Fibroblast of the conjunctiva (primary cell): ENCODE data around the gene CIDEA.
"Not testable (repeated sequence)": the region's sequence is repeated elsewhere in the genome, so short reads cannot be mapped to it uniquely, and the experiment has no call there.

Source experiments
- DNase-seq: peaks from one replicate; pipeline ENCODE4 v3.0.0-alpha.2; 2010; ENCODE audit warnings: low read depth

Gene CIDEA

GRCh38 chr18:12239431-12239830 is 14.7 kb upstream of the CIDEA start:
- no peak for DNase-seq

DNA sequence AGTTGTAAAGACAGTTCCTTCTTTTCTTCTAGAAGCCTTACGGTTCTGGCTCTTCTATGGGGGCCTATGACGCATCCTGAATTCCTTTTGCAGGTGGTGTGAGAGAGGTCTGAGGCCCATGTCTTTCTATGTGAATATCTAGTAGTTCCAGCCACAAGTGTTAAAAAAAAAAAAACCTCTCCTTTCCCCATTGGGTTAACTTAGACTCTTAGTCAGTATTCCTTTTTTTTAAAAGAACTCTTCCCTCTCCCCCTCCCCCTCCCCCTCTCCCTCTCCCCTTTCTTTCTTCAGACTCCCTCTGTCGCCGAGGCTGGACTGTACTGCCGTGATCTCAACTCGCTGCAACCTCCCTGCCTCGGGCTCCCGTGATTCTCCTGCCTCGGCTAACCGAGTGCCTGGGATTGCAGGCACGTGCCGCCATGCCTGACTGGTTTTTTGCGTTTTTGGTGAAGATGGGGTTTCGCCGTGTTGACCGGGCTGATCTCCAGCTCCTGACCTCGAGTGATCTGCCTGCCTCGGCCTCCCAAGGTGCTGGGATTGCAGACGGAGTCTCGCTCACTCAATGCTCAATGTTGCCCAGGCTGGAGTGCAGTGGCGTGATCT is 11.4 kb upstream of the CIDEA start:
- DNase-seq: no peak

GRCh38 chr18:12243272-12243671 is 10.9 kb upstream of the CIDEA start:
- not testable (repeated sequence) for DNase-seq

DNA sequence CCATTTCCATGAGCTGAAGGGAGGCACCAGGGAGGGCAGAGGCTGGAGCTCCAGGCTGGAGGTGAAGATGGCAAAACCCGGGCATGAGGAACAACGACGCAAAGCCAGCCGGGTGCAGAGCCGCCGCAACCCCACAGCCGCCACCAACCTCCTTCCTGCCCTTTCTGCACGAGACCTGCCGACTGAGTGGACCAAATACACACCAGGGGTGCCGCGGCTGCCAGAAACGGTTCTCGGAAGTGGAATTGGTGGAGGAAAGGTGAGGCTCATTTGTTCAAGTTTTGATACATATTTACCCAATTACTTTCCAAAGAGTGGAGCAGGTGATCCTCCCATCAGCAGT is 8.4 kb upstream of the CIDEA start:
- DNase-seq: no peak

- no peak for DNase-seq
Measured at GRCh38 chr18:12246849-12247808, 7.0 kb upstream of the CIDEA start.

GRCh38 chr18:12247946-12248345 is 6.2 kb upstream of the CIDEA start:
- DNase-seq: no peak

GRCh38 chr18:12248926-12249720 is 5.0 kb upstream of the CIDEA start:
- DNase-seq: no peak

GRCh38 chr18:12251311-12251710 is 2.9 kb upstream of the CIDEA start:
- DNase-seq: no peak

DNA sequence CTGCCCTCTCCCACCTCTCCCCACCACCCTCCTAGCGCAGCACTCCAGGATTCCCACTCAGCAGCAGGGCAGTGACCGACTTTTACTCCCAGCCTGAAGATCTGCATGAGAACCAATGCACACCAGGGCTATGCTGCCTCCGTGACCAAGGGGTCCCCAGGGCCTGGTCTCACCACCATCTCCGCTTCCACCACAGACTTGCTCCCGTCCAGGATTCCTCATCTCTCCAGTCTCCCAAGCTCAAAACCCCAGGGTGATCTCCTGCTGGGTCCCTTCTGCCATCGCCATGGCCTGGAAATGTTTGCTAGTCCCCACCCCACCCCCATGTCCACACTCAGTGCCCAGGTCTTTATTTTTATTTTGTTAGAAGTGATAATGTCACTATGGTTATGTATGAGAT is 2.1 kb upstream of the CIDEA start:
- no peak for DNase-seq

- no peak for DNase-seq
Measured at GRCh38 chr18:12253027-12253426, 1.1 kb upstream of the CIDEA start.

DNA sequence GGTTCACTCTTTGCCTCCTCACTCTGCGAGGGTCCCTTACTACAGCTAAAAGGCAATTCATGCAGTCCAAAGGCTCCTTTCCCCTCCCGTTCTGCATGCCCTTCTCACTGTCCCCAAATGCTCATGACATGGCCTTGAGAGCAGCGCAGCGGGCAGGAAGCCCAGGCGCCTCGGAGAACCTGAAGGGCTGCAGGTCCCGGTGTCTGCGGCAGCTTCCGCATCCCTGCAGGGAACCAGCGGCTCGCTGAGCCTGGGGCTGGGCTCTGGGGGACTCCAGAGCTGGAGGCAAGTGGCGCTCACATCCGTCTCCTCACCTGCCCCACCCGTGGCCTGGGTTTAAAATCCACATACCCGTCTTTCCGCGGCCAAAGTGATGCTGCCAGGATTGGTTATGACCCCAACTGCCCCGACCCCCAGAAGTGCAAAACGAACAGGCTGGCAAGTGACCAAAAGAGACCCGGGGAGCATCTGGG is 462 bp upstream of the CIDEA start:
- no peak for DNase-seq

DNA sequence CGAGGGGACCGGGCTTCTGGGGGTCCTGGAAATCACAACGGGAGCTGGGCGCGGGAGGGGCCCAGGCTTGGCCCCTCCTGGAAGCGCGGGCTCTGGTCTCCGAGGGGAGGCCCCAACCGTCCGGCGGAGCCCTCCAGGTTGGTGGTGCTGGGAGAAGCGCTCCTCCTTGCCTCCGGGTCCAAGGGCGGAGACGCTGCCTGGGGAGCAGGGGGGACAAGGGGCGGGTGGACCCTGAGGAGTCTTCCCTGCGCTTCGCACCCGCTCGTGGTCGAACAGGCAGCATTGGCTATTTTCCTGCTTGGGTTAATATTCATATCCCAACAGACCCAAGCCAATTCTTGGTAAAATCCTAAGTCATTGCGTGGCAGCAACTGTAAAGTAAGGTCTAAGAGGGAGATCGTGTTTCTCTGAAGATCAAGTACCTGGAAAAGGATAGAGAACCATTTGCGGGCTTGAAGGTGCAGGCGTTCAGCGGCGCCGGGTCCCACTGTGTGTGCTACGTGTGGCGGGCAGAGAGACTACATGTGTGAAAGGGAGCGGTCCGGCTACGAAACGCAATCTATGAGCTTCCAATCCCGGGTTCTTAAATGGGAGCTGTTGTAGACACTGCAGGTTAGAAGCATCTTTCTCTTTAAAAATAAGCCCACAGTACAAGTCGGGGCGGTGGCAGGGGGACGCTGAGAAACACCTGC is 805 bp downstream of the CIDEA start:
- DNase-seq: no peak

DNA sequence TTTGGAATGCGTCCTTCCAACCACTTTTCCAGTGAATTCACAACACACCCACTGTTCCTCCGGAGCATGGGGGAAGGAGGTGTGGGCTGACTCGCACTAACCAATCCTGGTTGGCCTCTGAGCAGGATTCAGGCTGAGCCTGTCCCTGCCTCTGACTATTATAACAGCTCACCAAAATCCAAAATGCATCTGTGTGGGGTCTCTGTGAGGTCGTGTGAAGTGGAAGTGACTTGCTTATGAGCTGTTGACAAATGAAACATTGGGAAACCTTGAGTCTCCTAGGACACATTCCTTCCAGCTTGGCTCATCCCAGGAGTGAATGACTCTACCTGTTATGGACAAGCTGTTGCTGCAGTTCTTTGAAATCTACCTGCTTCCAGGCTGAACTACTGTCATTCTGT is 1.5 kb downstream of the CIDEA start:
- DNase-seq: no peak

- no peak for DNase-seq
Measured at GRCh38 chr18:12256951-12257350, 2.8 kb downstream of the CIDEA start.

- DNase-seq: no peak
Measured at GRCh38 chr18:12257996-12258718, 4.0 kb downstream of the CIDEA start.

DNA sequence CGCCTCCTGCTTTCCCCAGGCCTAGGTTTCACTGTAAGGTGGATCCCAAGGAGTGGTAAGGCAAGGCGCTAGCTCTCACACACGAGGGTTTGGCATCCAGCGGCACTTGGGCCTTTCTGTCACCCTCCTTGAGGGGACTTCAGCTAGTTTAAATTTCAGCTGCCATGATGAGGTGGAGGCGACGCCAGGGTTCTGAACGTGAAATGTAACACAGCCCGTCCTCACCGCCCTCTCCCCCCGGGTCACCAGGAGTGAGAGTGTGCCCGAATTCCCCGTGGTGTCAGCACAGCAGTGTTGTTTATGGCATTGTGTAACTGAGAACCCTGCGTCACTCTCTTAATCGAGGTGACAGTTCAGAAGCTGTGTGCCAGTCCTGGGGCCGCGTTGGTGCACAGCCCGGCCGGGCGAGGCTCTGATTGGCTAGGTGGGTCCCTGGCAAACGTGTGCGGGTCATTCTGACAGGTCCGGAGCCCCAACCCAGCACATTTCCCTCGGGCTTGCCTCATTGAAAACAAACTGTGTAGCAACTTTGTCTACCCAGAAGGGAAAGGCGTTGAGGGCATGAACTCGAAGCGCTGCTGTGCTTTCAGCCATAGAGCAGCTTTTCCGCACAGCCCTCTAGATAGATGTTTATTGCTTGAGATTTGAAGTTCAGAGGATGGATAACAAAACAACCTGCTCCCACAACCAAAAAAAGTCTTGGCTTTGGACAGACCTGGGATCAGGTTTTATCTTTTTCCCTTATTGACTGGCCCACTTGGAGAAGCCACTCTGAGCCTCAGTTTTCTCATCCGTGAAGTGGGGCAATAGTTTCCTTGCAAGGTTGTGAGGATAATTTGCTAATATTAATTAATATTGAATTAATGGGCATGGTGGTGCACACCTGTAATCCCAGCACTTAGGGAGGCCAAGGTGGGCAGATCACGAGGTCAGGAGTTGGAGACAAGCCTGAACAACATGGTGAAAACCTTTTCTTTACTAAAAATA is 4.9 kb downstream of the CIDEA start:
- DNase-seq: no peak

DNA sequence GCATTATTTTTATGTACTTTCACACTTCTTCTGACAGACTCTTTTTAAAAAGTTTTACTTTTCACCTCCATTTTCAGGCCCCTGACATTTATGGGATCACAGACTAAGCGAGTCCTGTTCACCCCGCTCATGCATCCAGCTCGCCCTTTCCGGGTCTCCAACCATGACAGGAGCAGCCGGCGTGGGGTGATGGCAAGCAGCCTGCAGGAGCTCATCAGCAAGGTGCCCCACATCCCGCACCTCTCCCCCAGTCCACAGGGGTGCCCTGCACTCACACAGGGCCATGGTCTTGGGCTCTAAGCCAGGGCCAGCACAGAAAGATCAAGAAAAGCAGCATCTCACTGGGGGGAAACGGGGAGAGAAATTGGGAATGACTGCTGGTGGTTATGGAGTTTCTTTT is 8.6 kb downstream of the CIDEA start:
- DNase-seq: no peak

- no peak for DNase-seq
Measured at GRCh38 chr18:12264864-12265263, 10.7 kb downstream of the CIDEA start.

DNA sequence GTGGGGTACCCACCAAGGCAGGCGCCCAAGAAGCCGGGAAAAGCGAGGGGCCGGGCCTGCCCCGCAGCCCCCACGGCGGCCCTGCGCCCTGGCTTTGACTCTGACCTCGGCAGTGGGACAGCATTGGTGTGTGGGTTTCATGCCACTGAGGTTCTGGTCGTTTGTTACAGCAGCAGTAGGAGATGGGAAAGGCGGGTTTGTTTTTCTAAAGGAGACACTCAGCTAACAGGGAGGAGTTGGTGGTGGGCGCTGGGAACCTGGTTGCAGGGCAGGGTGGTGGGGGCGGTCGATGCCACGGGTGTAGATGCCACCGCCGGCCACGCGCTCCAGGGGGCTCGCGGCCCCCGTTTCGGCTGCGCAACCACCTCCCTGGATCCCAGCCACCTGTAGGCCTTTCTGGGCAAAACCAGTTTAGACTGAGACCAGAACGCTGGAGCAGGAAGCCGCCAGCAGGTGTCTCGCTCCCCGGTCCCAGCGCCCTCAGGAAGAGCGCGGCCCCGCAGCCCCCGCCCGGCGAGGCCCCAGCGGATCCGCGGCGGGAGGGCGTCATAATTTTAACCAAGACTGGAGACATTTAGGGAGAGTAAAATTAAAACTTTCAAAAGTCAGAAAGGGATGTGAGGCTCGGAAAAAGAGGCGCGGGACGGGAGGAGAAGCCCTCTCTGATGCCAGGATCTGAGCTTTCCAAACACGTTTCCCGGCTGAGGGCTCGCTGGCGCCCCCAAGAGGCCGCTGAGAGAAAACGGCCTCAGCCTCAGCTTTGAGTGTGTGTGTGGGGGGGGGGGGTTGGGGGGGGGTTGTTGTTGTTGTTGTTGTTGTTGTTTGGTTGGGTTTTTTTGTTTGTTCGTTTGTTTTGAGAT is 17.4 kb downstream of the CIDEA start:
- DNase-seq: peak; percentile 59
